Brain microvascular endothelial cell (primary cell): ENCODE data around the gene EML1.

Experiments
- DNase-seq: peaks from one replicate; pipeline ENCODE4 v3.0.0-alpha.2; 2020
- H3K27ac ChIP-seq: fragments of 250-450 bp; sonication (Bioruptor Pico); 2 replicates; pipeline ENCODE4 v1.5.1; 2020; ENCODE audit warnings: mild to moderate bottlenecking, moderate library complexity
- H3K27me3 ChIP-seq: fragments of 250-450 bp; sonication (Bioruptor Pico); replicated peaks from 2 replicates; pipeline ENCODE4 v1.5.1; 2020; ENCODE audit warnings: mild to moderate bottlenecking
- H3K36me3 ChIP-seq: fragments of 250-450 bp; sonication (Bioruptor Pico); replicated peaks from 2 replicates; pipeline ENCODE4 v1.5.1; 2020; ENCODE audit warnings: mild to moderate bottlenecking
- H3K4me3 ChIP-seq: 2 replicates; pipeline ENCODE4 v1.5.1; 2011; ENCODE audit warnings: low read depth, mild to moderate bottlenecking, control low read depth, low read length, moderate library complexity
- CTCF ChIP-seq: IDR thresholded peaks from 2 replicates; pipeline ENCODE4 v1.5.1; 2011; ENCODE audit warnings: low read depth, mild to moderate bottlenecking, moderate library complexity, low read length, control low read depth, inconsistent platforms; ENCODE audit errors: missing control alignments
- in situ Hi-C: cut with HindIII; loops from 2 replicates; pipeline ENCODE4 v1.10.0; 2017; ENCODE audit warnings: low sequenced_read_pairs, low pct_ligation_motif_present

The EML1 gene

DNA sequence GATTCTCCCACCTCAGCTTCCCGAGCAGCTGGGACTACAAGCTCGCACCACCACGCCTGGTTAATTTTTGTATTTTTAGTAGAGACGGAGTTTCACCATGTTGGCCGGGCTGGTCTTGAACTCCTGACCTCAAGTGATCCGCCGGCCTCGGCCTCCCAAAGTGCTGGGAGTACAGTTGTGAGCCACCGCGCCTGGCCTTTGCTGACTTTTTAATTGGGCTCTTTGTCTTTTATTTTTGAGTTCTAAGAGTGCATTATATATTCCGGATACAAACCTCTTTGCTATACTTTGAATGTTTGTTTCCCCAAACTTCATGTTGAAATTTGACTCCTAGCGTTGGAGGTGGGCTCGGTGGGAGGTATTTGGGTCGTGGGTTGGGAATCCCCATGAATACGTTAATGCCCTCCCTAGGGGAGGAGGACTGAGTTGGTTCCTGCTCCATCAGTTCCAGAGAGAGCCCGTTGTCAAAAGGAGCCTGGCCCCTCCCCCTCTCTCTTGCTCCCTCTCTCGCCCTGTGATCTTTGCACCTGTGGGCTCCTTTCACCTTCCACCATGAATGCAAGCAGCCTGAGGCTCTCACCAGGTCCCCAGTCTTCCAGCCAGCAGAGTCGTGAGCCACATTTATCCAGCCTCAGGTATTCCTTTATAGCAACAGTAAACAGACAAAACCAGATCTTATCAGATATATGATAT is 168.8 kb downstream of the EML1 start:
- H3K27me3 ChIP-seq, result no peaks in the 10 kb centered on the region
- no peak overlapping the region for H3K27ac ChIP-seq
- no peak overlapping the region for H3K4me3 ChIP-seq
- H3K36me3 ChIP-seq, result no peaks in the 10 kb centered on the region
- in situ Hi-C loops, result no loop called here
- no peak for TF ChIP-seq CTCF
- DNase-seq, result no peak

DNA sequence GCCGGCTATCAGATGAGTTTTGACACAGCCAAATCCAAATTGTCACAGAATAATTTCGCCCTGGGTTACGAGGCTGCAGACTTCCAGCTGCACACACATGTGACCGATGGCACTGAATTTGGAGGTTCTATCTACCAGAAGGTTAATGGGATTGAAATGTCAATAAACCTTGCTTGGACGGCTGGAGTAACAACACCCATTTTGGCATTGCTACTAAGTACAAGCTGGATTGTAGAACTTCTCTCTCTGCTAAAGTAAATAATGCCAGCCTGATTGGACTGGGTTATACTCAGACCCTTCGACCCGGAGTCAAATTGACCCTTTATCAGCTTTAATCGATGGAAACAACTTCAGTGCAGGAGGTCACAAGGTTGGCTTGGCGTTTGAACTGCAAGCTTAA is 171.8 kb downstream of the EML1 start:
- in situ Hi-C loops, result no loop called here
- H3K27me3 ChIP-seq, result no peaks in the 10 kb centered on the region
- H3K27ac ChIP-seq, result no peak overlapping the region
- no peak for TF ChIP-seq CTCF
- no peak for DNase-seq
- H3K4me3 ChIP-seq, result no peak overlapping the region
- H3K36me3 ChIP-seq, result no peaks in the 10 kb centered on the region

DNA sequence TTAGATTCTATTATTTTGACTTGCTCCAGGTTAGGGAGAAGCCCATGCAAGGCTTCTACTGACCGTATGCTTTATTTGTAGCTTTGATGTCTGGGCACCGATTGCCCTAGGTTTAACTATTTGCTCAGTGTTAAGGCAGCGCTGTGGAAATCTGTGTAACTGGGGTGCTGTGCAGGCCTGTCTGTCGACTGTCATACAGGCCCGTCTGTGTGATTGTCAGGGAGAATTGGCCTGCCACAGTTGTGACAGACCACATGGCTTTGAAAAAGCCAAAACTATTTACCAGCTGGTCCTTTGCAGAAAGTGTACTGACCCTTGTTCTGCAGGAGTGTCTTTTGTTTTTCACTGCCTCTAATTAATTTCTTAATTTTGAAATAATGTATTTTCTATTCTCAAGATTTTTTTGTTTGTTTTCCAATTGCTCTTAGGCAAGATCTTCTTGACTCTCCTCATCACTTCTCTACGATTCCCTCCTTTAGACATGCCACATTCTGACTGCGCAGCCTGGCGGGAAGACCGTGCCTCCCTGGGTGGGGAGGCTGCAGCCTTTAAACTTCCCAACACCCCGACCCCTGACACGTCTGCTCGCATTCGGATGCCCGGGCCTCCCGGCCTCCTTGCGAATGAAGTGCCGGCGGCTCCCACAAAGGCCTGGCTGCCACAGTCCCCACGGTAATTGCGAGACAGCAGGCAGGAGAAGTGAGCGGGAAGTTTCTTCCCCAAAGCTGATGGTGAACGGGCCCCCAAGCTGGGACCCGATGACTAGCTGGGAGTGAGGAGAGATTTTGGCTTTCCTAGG is 173.0 kb downstream of the EML1 start:
- no peak for TF ChIP-seq CTCF
- Histone ChIP-seq H3K36me3 (no peaks in the 10 kb centered on the region), H3K27me3 (no peaks in the 10 kb centered on the region), H3K4me3 (no peak overlapping the region), H3K27ac (no peak overlapping the region)
- in situ Hi-C loops, result no loop called here
- no peak for DNase-seq

GRCh38 chr14:99966912-99967311 is 173.7 kb downstream of the EML1 start:
- in situ Hi-C loops, result no loop called here
- DNase-seq, result no peak
- Histone ChIP-seq H3K36me3 (no peaks in the 10 kb centered on the region), H3K27me3 (no peaks in the 10 kb centered on the region), H3K4me3 (no peak overlapping the region), H3K27ac (no peak overlapping the region)
- no peak for TF ChIP-seq CTCF

DNA sequence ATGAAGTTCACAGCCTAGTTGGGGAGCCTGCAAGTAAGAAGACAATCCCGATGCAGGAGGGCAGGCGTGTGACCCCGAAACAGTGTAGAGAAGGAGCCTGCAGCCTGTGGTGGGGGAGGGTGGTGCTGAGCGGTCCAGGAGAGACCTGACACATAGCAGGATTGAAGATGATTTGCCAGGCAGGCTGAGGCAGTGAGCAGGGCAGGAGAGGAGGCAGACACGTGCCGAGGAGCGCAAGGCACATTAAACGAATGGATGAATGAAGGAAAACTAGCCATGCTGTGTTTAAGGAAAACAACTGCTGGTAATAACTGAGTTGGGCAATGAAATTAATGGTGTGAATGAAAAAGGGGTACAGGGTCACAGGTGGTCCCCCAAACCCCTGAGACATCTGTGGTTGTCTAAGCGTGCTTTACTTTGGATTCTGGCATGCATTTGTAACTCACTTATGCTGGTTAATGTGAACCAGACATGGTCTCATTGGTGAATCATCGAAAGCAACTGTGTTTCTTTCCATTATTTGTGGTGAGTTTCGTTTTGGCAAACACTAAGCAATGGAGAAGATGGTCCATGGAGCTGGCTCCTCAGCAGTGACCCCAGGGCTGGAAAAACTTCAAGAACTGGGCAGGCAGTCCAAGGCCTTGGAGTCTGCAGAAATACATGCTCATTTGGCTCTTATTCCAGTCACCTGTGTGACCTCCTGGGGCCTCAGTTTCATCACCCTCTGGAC is 175.1 kb downstream of the EML1 start:
- H3K36me3 ChIP-seq, result no peaks in the 10 kb centered on the region
- no peak for TF ChIP-seq CTCF
- H3K4me3 ChIP-seq, result no peak overlapping the region
- H3K27ac ChIP-seq, result no peak overlapping the region
- DNase-seq, result peak; percentile 67
- H3K27me3 ChIP-seq, result no peaks in the 10 kb centered on the region
- in situ Hi-C loops, result no loop called here
